CD4-positive, alpha-beta T cell treated with Interleukin-4 for 1 hour (primary cell): Measurements from ENCODE around the gene CBR3.

Experiments
- DNase-seq, 2 donors: peaks; one replicate each; pipeline ENCODE4 v3.0.0-alpha.2; 2020 to 2022

The CBR3 gene

GRCh38 chr21:36156815-36157670 lies 22.2 kb downstream of the CBR3 start, which contains the start of gene DOP1B:
Gene DOP1B (plus strand): TSS chr21:36156824. CDS start chr21:36164734, 7,910 bp downstream.
- peak in 1 of 2 donors; percentile 52 for DNase-seq

- no peak for DNase-seq
These were observed 24.6 kb downstream of the CBR3 start for GRCh38 chr21:36159356-36159921.

DNA sequence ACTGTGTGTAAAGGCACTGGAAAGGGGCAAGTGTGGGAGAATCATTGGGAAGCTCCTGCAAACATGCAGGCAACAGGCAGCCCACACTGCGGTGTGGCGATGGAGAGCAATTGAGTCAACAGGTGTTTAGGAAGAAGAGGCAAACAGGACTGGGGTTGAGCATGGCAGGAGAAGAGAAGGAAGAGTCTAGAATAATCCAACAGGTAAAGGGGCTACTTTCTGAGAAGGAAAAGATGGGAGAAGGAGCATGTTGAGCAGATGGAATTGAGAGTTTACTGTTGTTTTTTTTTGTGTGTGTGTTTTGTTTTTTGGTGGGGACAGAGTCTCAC lies 25.9 kb downstream of the CBR3 start:
- DNase-seq = no peak

- no peak for DNase-seq
These were observed 27.8 kb downstream of the CBR3 start for GRCh38 chr21:36162631-36163030.

GRCh38 chr21:36163750-36164741 lies 29.2 kb downstream of the CBR3 start:
- no peak for DNase-seq

DNA sequence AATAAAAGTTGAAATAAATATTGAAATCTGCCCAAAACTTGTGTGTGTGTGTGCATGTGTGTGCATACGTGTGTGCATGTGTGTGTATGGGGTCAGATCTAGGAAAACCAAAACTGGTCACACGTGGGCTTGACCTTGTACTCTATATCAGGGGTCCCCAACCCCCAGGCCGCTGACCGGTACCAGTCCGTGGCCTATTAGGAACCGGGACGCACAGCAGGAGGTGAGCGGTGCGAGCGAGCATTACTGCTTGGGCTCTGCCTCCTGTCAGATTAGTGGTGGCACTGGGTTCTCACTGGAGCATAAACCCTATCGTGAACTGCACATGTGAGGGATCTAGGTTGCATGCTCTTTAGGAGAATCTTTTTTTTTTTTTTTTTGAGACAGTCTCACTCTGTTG lies 30.5 kb downstream of the CBR3 start:
- DNase-seq = no peak

DNA sequence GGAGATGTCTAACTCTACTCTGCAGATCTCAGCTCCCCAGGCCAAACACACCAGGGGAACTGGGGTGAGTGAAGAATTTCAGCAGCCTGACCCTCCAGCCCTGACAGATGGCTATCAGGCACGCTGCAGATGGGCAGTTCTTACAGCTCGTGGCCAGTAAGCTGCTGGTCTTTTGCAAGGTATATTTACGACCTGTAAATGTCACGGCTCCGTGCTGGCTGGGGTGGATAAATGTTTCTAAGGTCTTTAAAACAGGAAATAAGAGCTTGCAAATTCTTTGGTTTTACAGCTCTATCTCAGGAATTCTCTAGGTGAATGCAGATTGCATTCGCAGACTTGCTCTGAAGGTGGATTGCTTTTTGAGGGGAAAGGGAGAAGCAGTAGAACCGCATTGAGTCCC lies 31.8 kb downstream of the CBR3 start:
- DNase-seq = no peak

DNA sequence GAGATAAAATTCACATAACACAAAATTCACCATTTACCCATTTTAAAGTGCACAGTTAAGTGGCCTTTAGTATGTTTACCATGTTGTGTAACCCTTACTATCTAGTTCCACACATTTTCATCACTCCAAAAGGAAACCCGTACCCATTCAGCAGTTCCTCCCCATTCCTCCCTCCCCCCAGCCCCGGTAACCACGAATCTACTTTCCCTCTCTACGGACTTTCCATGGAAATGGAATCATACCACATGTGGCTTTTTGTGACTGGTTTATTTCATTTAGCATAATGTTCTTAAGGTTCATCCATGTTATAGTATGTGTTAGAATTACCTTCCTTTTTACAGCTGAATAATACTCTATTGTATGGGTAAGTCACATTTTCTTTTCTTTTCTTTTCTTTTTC lies 32.7 kb downstream of the CBR3 start:
- DNase-seq = no peak

DNA sequence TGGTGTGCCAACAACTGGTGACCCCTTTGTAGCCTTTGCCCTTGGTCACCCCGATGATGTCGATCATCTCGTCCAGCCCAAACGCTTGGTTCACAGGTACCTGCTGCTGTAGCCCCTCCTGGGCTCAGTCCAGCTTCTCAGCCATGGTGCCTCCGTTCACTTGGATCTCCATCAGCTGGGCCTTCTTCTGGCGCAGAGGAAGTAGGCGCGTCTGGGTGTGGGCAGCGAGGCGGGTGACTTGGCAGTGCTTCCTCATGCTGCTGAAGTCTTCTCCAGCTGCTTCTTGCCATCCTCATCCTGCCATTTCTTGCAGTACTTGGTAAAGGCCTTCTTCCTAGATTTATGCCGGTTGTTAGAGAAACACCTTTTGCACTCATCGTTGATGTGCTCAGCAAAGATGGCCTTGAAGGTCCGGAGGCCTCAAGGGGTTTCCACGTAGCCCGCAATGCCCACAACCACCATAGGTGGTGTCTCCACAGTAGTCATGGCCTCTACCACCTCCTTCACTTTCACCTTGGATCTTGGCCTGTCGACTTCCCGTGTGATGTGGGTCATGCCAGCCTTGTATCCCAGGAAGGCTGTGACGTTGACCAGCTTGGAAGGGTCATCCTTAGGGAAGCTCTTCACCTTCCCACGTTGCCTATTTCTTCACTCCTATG lies 34.7 kb downstream of the CBR3 start:
- DNase-seq = no peak

GRCh38 chr21:36170823-36171222 lies 35.9 kb downstream of the CBR3 start:
- no peak for DNase-seq

DNA sequence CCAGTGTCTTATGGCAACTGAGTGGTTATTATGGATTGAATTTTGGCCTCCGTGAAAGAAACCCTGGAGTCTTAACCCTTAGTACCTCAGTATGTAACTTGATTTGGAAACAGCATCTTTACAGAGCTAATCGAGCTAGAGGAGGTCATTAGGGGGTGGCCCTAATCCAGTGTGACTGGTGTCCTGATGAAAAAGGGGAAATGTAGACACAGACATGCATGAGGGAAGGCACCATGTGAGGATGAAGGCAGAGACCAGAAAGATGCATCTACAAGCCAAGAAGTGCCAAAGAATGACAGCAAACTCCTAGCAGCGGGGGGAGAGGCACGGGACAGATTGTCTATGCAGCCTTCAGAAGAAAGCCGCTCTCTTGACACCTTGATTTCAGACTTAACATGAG lies 36.5 kb downstream of the CBR3 start:
- DNase-seq = no peak

DNA sequence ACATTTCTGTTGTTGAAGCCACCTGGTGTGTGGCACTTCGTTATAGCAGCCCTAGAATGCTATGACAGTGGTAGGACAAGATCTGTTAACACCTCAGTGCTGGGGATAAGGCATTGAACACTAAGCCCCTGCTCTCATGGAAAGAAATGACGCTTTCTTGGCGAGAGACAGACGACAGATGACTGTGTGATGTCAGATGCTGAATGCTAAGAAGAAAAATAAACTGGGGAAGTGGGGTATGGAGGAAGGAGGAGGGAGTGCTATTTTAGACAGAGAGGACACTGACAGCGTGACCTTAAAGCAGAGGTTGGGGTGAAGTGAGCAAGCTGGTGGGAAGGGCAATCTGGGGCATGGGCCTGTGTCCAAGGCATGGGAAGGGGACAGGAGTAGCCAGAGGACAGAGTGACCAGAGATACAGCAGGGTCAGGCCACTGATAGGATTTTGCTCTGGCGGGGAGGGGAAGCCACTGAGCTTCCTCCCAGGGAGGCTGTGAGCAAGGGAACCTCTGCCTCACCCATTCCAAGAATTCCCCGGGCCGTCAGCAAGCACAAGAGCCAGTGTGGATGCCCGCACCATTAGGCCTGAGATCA lies 37.0 kb downstream of the CBR3 start:
- no peak for DNase-seq

DNA sequence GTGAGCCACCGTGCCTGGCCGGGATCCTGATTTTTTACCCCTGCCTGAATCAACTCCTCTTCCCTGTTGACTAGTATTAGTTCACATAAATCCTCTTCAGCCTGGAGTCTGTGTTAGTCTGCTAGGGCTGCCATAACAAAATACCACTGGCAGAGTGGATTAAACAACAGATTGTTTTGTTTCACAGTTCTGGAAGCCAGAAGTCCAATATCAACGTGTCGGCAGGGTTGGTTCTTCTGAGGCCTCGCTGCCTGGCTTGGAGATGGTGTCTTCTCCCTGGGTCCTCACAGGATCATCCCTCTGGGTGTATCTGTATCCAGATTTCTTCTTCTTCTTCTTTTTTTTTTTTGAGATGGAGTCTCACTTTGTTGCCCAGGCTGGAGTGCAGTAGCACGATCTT lies 39.9 kb downstream of the CBR3 start:
- DNase-seq = no peak

DNA sequence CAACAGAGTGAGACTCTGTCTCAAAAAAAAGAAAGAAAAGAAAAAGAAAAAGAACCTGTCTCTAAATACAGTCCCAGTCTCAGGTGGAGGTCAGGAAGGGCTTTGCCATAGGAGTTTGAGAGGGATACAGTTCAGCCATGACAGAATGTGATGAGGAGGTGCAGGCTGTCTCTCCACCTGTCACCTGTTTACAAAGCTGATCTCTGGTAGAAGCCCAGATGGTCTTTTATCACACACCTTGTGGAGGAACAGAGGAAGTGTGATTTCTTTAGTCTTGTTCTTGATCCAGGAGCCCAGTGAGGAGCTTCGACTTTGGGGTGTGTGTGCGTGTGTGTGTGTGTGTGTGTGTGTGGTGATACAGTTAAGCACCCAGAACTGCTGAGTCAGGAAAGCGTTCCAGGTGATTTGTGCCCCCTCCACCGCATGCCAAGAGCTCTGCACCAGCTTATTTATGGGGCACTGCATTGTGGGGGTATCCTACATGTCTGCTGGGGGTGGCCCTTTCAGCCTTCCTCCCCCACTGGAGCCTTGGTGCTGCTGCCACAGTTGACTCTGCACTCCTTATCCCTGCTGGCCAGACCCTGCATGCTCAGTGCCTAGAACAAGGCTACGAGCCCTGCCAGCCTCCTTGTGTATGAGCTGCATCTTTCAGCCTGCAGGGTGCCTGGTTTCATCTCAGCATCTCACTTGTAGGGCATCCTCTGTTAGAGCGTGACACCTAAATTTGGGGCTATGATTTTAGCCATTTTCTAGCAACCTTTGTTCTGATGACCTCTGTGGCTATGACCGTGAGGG lies 41.1 kb downstream of the CBR3 start:
- DNase-seq = no peak

DNA sequence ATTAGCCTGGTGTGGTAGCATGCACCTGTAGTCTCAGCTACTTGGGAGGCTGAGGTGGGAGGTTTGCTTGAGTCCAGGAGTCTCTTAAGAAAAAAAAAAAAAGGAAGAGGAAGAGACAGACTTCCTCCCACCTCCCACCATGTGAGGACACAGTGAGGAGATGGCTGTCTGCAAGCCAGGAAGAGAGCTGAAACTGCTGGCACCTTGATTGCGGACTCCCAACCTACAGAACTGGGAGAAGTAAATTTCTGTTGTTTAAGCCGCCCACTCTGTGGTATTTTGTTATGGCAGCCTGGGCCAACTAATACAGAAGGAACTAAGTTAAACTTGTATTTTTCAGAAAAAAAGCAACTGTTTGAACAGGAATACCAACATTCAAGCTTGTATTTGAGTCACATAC lies 43.5 kb downstream of the CBR3 start:
- DNase-seq = no peak

DNA sequence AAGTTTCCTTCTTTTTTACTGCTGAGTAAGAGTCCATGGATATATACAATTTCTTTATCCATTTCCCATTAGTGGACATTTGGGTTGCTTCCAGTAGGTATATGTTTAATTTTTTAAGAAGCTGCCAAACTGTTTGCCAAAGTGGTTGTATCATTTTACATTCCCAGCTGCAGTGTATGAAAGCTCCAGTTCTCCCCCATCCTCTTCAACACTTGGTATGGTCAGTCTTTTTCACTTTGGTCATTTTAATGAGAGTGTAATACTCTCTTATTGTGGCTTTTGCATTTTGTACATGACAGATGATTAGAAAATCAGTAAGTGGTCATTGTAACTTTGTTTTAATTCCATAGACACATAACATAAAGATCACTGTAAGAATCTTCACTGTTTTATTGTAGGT lies 44.3 kb downstream of the CBR3 start:
- DNase-seq = no peak

- no peak for DNase-seq
These were observed 46.1 kb downstream of the CBR3 start for GRCh38 chr21:36180963-36181362.

- DNase-seq = no peak
These were observed 48.4 kb downstream of the CBR3 start for GRCh38 chr21:36183144-36183795.

- no peak for DNase-seq
These were observed 49.7 kb downstream of the CBR3 start for GRCh38 chr21:36184545-36184944.

DNA sequence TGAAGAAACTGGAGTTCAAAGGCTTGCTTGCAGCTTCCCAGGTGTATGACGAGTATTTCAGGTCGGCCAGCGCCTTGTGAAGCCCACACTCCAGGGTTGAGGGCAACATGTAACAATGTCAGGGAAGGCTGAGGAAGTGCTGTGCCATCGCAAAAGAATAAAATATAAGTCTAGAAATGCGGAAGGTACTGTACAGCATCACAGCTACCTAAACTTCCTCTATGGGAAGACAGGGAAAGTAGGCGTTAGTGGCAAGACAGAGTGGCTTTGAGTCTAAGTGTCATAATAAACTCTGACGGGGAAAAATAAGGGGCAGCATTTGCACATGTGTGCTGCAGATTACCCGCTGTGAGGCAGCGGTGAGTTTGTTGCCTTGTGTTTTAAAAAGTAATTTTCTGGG lies 50.6 kb downstream of the CBR3 start:
- DNase-seq = no peak

- no peak for DNase-seq
These were observed 51.2 kb downstream of the CBR3 start for GRCh38 chr21:36186081-36186480.
